HG03066 (cell line): Measurements from ENCODE around the gene OR2T29.
"Not testable (repeated sequence)": the region's sequence is repeated elsewhere in the genome, so short reads cannot be mapped to it uniquely, and the experiment has no call there.

Experiments used
- ATAC-seq: cut with Tn5 transposase; IDR thresholded peaks from one replicate; pipeline ENCODE4 v1.9.1; 2021; ENCODE audit warnings: low read depth; ENCODE audit not compliant: unreplicated experiment

The OR2T29 gene

DNA sequence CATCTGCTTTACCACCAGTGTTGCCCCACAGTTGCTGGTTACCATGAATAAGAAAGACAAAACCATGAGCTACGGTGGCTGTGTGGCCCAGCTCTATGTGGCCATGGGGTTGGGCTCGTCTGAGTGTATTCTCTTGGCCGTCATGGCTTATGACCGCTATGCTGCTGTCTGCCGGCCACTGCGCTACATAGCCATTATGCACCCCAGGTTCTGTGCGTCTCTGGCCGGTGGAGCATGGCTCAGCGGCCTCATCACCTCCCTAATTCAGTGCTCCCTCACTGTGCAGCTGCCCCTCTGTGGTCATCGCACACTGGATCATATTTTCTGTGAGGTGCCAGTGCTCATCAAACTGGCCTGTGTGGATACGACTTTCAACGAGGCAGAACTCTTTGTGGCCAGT lies 40.7 kb downstream of the OR2T29 start:
- ATAC-seq = no peak

DNA sequence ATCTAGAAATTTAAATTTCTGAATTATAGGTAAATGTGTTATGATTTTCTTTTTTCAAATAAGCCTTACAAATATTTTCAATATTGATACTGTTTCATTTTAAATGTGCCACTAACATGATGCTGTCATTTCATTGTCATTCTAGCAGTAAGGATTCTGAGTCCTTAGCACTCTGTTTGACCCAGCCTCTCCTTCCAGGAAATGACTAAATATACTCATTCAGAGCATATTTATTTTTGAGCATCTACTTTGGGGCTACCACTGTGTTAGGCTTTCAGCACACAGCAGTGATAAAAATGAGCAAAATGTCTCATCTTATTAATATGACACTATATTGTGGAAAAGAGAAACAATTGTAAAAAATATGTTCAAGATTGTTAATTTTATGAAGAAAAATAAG lies 52.4 kb downstream of the OR2T29 start:
- ATAC-seq = not testable (repeated sequence)

GRCh38 chr1:248507773-248508172 lies 54.8 kb downstream of the OR2T29 start, which contains the start of gene OR2G6:
OR2G6 (plus strand) TSS chr1:248508073; CDS start chr1:248521647, 13,574 bp downstream.
- ATAC-seq = not testable (repeated sequence)
